ENCODE measurements around the gene MPL.

MPL gene

DNA sequence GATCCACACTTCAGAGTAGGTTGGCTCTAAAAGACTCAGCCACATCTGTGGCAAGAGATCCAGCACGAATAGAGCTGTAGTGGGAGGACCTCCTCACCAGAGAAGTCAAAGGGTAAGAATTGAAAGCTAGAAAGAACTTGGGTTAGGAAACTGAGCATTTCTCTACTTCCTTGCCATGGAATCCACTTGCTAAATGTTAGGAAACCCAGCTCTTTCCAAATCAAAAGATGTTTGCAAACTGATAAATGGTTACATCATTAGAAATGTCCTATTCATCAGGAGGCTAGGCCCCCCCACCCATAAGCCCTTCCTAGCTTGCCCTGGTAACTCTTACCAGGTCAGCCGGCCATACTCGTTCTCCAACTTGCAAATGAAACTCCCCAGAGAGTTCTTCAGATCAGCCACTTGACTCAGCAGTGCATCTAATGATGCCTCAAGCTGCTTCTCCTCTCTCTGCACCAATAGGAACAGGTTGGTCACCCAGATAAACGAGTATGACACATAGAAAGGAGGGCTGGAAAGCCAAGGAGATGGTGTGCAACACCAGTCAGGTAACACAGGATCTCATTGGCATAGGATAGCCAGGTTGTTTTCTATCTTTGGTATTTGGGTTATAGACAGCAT lies 50.5 kb downstream of the MPL start:
- Histone ChIP-seq H3K4me3 (ENCODE audit: low read depth, low read length) (no peak overlapping the region), H3K9me3 (ENCODE audit: control insufficient read depth, insufficient read depth, low read depth, low read length) (no peaks in the 10 kb centered on the region), H3K36me3 (ENCODE audit: control insufficient read depth in 2 of 2, insufficient read depth in 1 of 2, low read length in 2 of 2) (peaks cover 8 to 55% of the 10 kb centered on the region in 2 experiments; a peak in 2 of 3 replicates), H3K4me1 (ENCODE audit: control insufficient read depth, insufficient read depth, low read length) (no peaks in the 10 kb centered on the region), H3K27ac (ENCODE audit: extremely low read depth, low read depth, low read length) (no peak overlapping the region)
- TF ChIP-seq MEIS1 (CRISPR knock-in tag; IDR thresholded peaks at IDR 0.05; ENCODE audit: borderline replicate concordance), result no peak
- ChIA-PET POLR2A (interaction anchor here (2.8 kb wide), 2 partner anchors 20 to 30 kb away, joined by 14 to 20 read pairs; partner anchors contain the start of genes CDC20 and ELOVL1), CTCF (interaction anchor here (0.5 to 0.9 kb wide), 3 partner anchors 10 to 152 kb away, joined by 3 read pairs; no protein-coding TSS in a partner anchor)

DNA sequence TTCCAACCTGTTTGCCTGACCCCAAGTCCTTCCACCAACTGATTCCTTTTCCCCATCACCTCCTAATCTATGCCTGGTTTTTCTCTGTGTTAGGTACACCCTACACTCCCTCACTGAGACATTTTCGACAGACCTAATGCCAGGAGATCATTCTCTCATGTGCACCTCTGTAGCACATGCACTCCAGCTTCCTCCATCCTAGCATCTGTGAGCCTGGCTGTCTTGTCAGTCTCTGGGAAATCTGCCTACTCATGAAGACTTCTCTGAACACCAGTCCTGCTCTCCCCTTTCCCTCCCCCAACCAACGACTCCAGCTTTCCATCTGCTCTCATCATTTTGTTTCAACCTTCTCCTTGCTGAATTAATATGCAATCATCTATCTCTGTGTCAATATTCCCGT lies 51.0 kb downstream of the MPL start:
- TF ChIP-seq ZNF266 (tag by site-specific recombination; IDR thresholded peaks at IDR 0.05; ENCODE audit: low read depth), result no peak
- no peak for TF ChIP-seq ZNF174 (tag by site-specific recombination; IDR thresholded peaks at IDR 0.05)
- TF ChIP-seq ZNF571 (tag by site-specific recombination; IDR thresholded peaks at IDR 0.05), result no peak
- peaks cover 8 to 50% of the 10 kb centered on the region in 2 experiments; a peak in 2 of 3 replicates for H3K36me3 ChIP-seq (ENCODE audit: control insufficient read depth in 2 of 2, insufficient read depth in 1 of 2, low read length in 2 of 2)
- ChIA-PET POLR2A (interaction anchor here (0.9 to 2.8 kb wide), 4 partner anchors 12 to 30 kb away, joined by 3 to 20 read pairs (median 10); partner anchors contain the start of genes CDC20 and ELOVL1), CTCF (interaction anchor here (0.5 to 1.0 kb wide), 4 partner anchors 10 to 162 kb away, joined by 3 read pairs; no protein-coding TSS in a partner anchor)
- H3K9me3 ChIP-seq (ENCODE audit: control insufficient read depth, insufficient read depth, low read depth, low read length), result no peaks in the 10 kb centered on the region
- H3K27ac ChIP-seq (ENCODE audit: extremely low read depth, low read depth, low read length), result no peak overlapping the region
- no peaks in the 10 kb centered on the region for H3K4me1 ChIP-seq (ENCODE audit: control insufficient read depth, insufficient read depth, low read length)
- peak overlapping the region; percentile 61 for H3K4me3 ChIP-seq (ENCODE audit: low read depth, low read length)

DNA sequence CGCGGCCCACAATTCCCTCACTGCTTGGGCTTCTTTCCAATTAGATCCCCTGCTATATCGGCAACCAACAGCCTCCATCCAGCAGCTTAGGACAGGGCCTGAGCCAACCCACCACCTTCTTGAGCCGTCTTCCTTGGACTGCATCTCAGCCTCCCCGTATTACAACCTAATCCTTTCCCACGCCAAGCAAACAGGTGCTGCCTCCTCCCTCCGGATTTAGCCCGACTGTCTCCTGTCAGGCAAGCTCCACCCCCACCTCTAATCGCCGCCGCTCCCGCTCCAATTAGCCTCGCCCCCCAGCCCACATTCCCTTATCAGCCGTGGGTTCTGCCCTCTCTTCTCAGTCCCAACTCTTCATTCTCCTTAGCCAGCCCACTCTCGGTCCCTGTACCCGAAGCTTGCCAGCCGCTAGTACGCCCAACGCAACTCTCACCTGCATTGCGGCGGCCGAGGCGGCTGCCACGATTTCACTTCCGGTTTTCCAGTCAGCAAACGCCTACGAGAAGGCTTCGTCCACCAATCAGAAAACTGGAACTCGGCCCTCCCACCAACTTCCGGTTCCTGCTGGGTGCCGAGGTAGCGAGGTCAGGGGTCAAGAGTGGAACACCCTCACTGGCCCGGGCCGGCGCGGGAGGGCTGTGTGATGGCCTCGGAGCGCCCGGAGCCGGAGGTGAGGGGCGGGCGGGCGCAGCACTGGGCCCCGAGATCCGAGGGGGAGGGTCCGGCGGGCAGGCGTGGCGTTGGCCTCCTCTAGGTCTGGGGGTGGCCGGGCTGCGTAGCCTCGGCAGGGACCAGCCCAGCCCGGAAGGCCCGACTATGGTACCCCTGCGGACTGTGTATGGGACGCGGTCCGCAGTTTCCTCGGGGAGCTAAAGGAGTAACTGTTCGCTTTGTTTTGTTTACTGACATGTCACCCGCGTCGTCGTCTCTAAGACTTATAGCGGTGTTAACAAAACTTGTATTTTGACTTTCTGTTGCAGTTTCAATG lies 52.0 kb downstream of the MPL start, which contains the start of the genes MED8 and SZT2:
TSS of gene MED8 (minus strand) at position 475 of the 988 bp plus-strand sequence. CDS start at position 439, 36 bp downstream.
TSS of gene SZT2 (plus strand) at position 574 of the 988 bp plus-strand sequence. CDS start at position 644, 70 bp downstream.
- H3K4me1 ChIP-seq (ENCODE audit: control insufficient read depth, insufficient read depth, low read length), result no peaks in the 10 kb centered on the region
- H3K27ac ChIP-seq (ENCODE audit: extremely low read depth, low read depth, low read length), result peak within 1 kb of the TSS; percentile 67
- POLR2A ChIA-PET, result interaction anchor here (0.6 to 2.8 kb wide), 9 partner anchors 13 to 304 kb away, joined by 3 to 20 read pairs (median 6); partner anchors contain the start of genes CDC20 and ELOVL1
- H3K4me3 ChIP-seq (ENCODE audit: low read depth, low read length), result peak within 1 kb of the TSS; percentile 61
- CTCF ChIA-PET, result interaction anchor here (0.6 to 1.6 kb wide), 4 partner anchors 32 to 561 kb away, joined by 3 to 8 read pairs (median 4); no protein-coding TSS in a partner anchor
- peaks cover 5 to 40% of the 10 kb centered on the region in 2 experiments; a peak in 2 of 3 replicates for H3K36me3 ChIP-seq (ENCODE audit: control insufficient read depth in 2 of 2, insufficient read depth in 1 of 2, low read length in 2 of 2)
- H3K9me3 ChIP-seq (ENCODE audit: control insufficient read depth, insufficient read depth, low read depth, low read length), result no peaks in the 10 kb centered on the region
- no peak for TF ChIP-seq ZNF529 (tag by site-specific recombination; IDR thresholded peaks at IDR 0.05; ENCODE audit: insufficient replicate concordance)
- TF ChIP-seq ZNF624 (tag by site-specific recombination; IDR thresholded peaks at IDR 0.05), result no peak
- TF ChIP-seq ZFHX2 (tag by site-specific recombination; conservative IDR thresholded peaks at IDR 0.05), result peak; percentile 94
- no peak for TF ChIP-seq SETDB1 (IDR thresholded peaks at IDR 0.05; ENCODE audit: insufficient read length, low read length)
- TF ChIP-seq SP3 (tag by site-specific recombination; IDR thresholded peaks at IDR 0.05), result peak; percentile 97
- TF ChIP-seq, protein P1, sequence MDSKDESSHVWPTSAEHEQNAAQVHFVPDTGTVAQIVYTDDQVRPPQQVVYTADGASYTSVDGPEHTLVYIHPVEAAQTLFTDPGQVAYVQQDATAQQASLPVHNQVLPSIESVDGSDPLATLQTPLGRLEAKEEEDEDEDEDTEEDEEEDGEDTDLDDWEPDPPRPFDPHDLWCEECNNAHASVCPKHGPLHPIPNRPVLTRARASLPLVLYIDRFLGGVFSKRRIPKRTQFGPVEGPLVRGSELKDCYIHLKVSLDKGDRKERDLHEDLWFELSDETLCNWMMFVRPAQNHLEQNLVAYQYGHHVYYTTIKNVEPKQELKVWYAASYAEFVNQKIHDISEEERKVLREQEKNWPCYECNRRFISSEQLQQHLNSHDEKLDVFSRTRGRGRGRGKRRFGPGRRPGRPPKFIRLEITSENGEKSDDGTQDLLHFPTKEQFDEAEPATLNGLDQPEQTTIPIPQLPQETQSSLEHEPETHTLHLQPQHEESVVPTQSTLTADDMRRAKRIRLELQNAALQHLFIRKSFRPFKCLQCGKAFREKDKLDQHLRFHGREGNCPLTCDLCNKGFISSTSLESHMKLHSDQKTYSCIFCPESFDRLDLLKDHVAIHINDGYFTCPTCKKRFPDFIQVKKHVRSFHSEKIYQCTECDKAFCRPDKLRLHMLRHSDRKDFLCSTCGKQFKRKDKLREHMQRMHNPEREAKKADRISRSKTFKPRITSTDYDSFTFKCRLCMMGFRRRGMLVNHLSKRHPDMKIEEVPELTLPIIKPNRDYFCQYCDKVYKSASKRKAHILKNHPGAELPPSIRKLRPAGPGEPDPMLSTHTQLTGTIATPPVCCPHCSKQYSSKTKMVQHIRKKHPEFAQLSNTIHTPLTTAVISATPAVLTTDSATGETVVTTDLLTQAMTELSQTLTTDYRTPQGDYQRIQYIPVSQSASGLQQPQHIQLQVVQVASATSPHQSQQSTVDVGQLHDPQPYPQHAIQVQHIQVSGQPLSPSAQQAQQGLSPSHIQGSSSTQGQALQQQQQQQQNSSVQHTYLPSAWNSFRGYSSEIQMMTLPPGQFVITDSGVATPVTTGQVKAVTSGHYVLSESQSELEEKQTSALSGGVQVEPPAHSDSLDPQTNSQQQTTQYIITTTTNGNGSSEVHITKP (tag by site-specific recombination; IDR thresholded peaks at IDR 0.05), result peak; percentile 58
- 0 out of 2 replicates have a peak, but pooled peaks have one; percentile 39 for TF ChIP-seq ZNF843 (tag by site-specific recombination; IDR thresholded peaks at IDR 0.05)
- TF ChIP-seq ZNF610 (tag by site-specific recombination; IDR thresholded peaks at IDR 0.05; ENCODE audit: borderline replicate concordance), result peak; percentile 80
- no peak for TF ChIP-seq ZNF354C (tag by site-specific recombination; IDR thresholded peaks at IDR 0.05; ENCODE audit: borderline replicate concordance, low read depth)
- TF ChIP-seq MZF1 (tag by site-specific recombination; IDR thresholded peaks at IDR 0.05; ENCODE audit: borderline replicate concordance), result no peak
- peak; percentile 99 for TF ChIP-seq BCL11B (tag by site-specific recombination; IDR thresholded peaks at IDR 0.05; ENCODE audit: low read depth)
- TF ChIP-seq SCRT1 (tag by site-specific recombination; IDR thresholded peaks at IDR 0.05; ENCODE audit: borderline replicate concordance), result peak; percentile 99
- TF ChIP-seq, protein P2, sequence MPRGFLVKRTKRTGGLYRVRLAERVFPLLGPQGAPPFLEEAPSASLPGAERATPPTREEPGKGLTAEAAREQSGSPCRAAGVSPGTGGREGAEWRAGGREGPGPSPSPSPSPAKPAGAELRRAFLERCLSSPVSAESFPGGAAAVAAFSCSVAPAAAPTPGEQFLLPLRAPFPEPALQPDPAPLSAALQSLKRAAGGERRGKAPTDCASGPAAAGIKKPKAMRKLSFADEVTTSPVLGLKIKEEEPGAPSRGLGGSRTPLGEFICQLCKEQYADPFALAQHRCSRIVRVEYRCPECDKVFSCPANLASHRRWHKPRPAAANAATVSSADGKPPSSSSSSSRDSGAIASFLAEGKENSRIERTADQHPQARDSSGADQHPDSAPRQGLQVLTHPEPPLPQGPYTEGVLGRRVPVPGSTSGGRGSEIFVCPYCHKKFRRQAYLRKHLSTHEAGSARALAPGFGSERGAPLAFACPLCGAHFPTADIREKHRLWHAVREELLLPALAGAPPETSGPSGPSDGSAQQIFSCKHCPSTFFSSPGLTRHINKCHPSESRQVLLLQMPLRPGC (tag by site-specific recombination; IDR thresholded peaks at IDR 0.05), result no peak
- TF ChIP-seq ZNF132 (tag by site-specific recombination; IDR thresholded peaks at IDR 0.05; ENCODE audit: borderline replicate concordance), result no peak
- TF ChIP-seq ZNF133 (tag by site-specific recombination; IDR thresholded peaks at IDR 0.05), result no peak
- TF ChIP-seq, protein P3, sequence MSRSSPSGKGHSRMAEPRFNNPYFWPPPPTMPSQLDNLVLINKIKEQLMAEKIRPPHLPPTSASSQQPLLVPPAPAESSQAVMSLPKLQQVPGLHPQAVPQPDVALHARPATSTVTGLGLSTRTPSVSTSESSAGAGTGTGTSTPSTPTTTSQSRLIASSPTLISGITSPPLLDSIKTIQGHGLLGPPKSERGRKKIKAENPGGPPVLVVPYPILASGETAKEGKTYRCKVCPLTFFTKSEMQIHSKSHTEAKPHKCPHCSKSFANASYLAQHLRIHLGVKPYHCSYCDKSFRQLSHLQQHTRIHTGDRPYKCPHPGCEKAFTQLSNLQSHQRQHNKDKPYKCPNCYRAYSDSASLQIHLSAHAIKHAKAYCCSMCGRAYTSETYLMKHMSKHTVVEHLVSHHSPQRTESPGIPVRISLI (tag by site-specific recombination; IDR thresholded peaks at IDR 0.05), result no peak

All from HEK293 (cell line).